ENCODE results near the gene ADGRG6.

DNA sequence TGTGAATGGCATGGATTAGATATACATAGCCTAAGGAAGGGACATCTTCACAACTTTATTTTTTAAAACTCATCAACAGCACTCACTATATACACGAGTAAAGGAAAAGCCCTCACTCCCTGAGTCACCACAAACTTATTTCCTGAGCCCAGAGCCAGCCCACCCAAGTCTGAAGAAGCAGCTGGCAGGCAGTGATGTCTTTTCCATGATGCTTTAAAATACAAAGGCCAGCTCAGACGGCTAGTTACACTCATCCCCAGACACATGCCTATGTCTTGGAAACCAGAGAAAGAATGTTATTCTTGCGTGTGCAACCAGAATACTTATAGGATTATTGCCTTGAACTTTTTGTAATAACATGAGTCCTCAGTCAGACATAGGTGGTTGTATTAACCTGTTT, 114.4 kb downstream of the ADGRG6 start:
- no peak for TF ChIP-seq POLR2A (IDR thresholded peaks at IDR 0.05)
- TF ChIP-seq, protein P1, sequence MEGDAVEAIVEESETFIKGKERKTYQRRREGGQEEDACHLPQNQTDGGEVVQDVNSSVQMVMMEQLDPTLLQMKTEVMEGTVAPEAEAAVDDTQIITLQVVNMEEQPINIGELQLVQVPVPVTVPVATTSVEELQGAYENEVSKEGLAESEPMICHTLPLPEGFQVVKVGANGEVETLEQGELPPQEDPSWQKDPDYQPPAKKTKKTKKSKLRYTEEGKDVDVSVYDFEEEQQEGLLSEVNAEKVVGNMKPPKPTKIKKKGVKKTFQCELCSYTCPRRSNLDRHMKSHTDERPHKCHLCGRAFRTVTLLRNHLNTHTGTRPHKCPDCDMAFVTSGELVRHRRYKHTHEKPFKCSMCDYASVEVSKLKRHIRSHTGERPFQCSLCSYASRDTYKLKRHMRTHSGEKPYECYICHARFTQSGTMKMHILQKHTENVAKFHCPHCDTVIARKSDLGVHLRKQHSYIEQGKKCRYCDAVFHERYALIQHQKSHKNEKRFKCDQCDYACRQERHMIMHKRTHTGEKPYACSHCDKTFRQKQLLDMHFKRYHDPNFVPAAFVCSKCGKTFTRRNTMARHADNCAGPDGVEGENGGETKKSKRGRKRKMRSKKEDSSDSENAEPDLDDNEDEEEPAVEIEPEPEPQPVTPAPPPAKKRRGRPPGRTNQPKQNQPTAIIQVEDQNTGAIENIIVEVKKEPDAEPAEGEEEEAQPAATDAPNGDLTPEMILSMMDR (IDR thresholded peaks at IDR 0.05) = no peak
